Osteocyte (in vitro differentiated cells): ENCODE data around the gene ZNF428. TPM values are rescaled to one million over a fixed set of nuclear protein-coding genes. Genes with fewer than 3 reads are reported as not detected.

ENCODE experiments used
- DNase-seq: peaks from one replicate; pipeline ENCODE4 v3.0.0; 2021; ENCODE audit warnings: mixed read lengths; ENCODE audit not compliant: unreplicated experiment; ENCODE audit errors: extremely low spot score
- H3K27ac Mint-ChIP-seq: one replicate; pipeline ENCODE4 v1.8.0; 2021; ENCODE audit warnings: mild to moderate bottlenecking, mixed read lengths; ENCODE audit not compliant: unreplicated experiment
- H3K27me3 Mint-ChIP-seq: one replicate; pipeline ENCODE4 v1.8.0; 2021; ENCODE audit warnings: mixed read lengths; ENCODE audit not compliant: unreplicated experiment
- H3K36me3 Mint-ChIP-seq: one replicate; pipeline ENCODE4 v1.8.0; 2021; ENCODE audit warnings: mixed read lengths; ENCODE audit not compliant: unreplicated experiment
- H3K4me1 Mint-ChIP-seq: one replicate; pipeline ENCODE4 v1.8.0; 2021; ENCODE audit warnings: mixed read lengths; ENCODE audit not compliant: unreplicated experiment
- H3K4me3 Mint-ChIP-seq: one replicate; pipeline ENCODE4 v1.8.0; 2021; ENCODE audit warnings: mild to moderate bottlenecking, moderate library complexity, mixed read lengths; ENCODE audit not compliant: unreplicated experiment
- H3K9me3 Mint-ChIP-seq: one replicate; pipeline ENCODE4 v1.8.0; 2021; ENCODE audit warnings: mixed read lengths; ENCODE audit not compliant: unreplicated experiment
- total RNA-seq: library from RNA; stranded (reverse); gene quantifications from 2 replicates; pipeline ENCODE4 v1.2.1, GENCODE V29; 2021
- TF ChIP-seq, protein P1 (sequence below): fragments of 200-600 bp; sonication (generic); IDR thresholded peaks from 2 replicates; pipeline ENCODE4 v1.5.0; 2021; ENCODE audit warnings: antibody characterized with exemption, mild to moderate bottlenecking, moderate library complexity

ZNF428 gene
- total RNA-seq, 1 donor from 2014 or later: 74.1 TPM

GRCh38 chr19:43649514-43649913 lies 30.1 kb upstream of the ZNF428 start:
- TF ChIP-seq, protein P1, sequence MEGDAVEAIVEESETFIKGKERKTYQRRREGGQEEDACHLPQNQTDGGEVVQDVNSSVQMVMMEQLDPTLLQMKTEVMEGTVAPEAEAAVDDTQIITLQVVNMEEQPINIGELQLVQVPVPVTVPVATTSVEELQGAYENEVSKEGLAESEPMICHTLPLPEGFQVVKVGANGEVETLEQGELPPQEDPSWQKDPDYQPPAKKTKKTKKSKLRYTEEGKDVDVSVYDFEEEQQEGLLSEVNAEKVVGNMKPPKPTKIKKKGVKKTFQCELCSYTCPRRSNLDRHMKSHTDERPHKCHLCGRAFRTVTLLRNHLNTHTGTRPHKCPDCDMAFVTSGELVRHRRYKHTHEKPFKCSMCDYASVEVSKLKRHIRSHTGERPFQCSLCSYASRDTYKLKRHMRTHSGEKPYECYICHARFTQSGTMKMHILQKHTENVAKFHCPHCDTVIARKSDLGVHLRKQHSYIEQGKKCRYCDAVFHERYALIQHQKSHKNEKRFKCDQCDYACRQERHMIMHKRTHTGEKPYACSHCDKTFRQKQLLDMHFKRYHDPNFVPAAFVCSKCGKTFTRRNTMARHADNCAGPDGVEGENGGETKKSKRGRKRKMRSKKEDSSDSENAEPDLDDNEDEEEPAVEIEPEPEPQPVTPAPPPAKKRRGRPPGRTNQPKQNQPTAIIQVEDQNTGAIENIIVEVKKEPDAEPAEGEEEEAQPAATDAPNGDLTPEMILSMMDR: no peak
- Mint-ChIP-seq H3K4me1 (peaks cover 5% of the 10 kb centered on the region), H3K9me3 (no peaks in the 10 kb centered on the region), H3K27me3 (no peaks in the 10 kb centered on the region), H3K36me3 (peaks cover 28% of the 10 kb centered on the region), H3K27ac (no peak overlapping the region), H3K4me3 (no peak overlapping the region)
- DNase-seq: no peak

- H3K27me3 Mint-ChIP-seq: no peaks in the 10 kb centered on the region
- no peak overlapping the region for H3K27ac Mint-ChIP-seq
- DNase-seq: no peak
- peaks cover 5% of the 10 kb centered on the region for H3K4me1 Mint-ChIP-seq
- H3K9me3 Mint-ChIP-seq: no peaks in the 10 kb centered on the region
- TF ChIP-seq, protein P1: no peak
- peaks cover 27% of the 10 kb centered on the region for H3K36me3 Mint-ChIP-seq
- H3K4me3 Mint-ChIP-seq: no peak overlapping the region
Observed at GRCh38 chr19:43648633-43649032, 29.2 kb upstream of the ZNF428 start.

- DNase-seq: no peak
Observed at GRCh38 chr19:43644181-43644580, 24.8 kb upstream of the ZNF428 start.

DNA sequence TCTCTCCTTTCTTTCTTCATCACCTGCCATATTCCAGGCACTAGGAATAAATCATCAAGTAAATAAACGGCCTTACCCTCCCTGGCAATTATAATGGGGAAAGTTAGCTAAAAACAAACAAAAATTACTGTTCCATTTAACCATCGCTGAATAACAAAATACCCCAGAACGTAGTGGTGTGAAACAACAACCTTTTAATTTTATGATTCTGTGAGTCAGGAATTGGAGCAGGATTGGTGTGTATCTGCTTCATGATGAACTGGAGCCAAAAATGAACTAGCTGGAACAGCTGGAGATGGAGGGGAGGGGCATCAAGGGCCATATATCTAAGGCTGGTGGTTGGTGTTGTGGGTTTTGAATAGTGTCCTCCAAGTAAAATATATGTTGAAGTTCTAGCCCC lies 23.9 kb upstream of the ZNF428 start:
- H3K27ac Mint-ChIP-seq: no peak overlapping the region
- peaks cover 18% of the 10 kb centered on the region for H3K27me3 Mint-ChIP-seq
- H3K4me3 Mint-ChIP-seq: no peak overlapping the region
- TF ChIP-seq, protein P1: no peak
- peaks cover 14% of the 10 kb centered on the region for H3K4me1 Mint-ChIP-seq
- peaks cover 16% of the 10 kb centered on the region for H3K36me3 Mint-ChIP-seq
- DNase-seq: no peak
- H3K9me3 Mint-ChIP-seq: no peaks in the 10 kb centered on the region

More at GRCh38 chr19:43644181-43644580, 24.8 kb upstream of the ZNF428 start:
- TF ChIP-seq, protein P1: no peak
- Mint-ChIP-seq H3K36me3 (peaks cover 17% of the 10 kb centered on the region), H3K9me3 (no peaks in the 10 kb centered on the region), H3K27me3 (peaks cover 10% of the 10 kb centered on the region), H3K4me1 (peaks cover 9% of the 10 kb centered on the region), H3K4me3 (no peak overlapping the region), H3K27ac (no peak overlapping the region)

- Mint-ChIP-seq H3K4me1 (peaks cover 14% of the 10 kb centered on the region), H3K9me3 (no peaks in the 10 kb centered on the region), H3K36me3 (peaks cover 11% of the 10 kb centered on the region), H3K4me3 (no peak overlapping the region), H3K27ac (no peak overlapping the region), H3K27me3 (peaks cover 24% of the 10 kb centered on the region)
- no peak for DNase-seq
- TF ChIP-seq, protein P1: no peak
Observed at GRCh38 chr19:43642531-43642930, 23.1 kb upstream of the ZNF428 start.
